GM19043 (cell line): ENCODE data around the gene MBP.
"Not testable (repeated sequence)": the region's sequence is repeated elsewhere in the genome, so short reads cannot be mapped to it uniquely, and the experiment has no call there.

Source experiments
- ATAC-seq: cut with Tn5 transposase; IDR thresholded peaks from one replicate; pipeline ENCODE4 v1.9.1; 2021; ENCODE audit warnings: low read depth; ENCODE audit not compliant: unreplicated experiment

The MBP gene

DNA sequence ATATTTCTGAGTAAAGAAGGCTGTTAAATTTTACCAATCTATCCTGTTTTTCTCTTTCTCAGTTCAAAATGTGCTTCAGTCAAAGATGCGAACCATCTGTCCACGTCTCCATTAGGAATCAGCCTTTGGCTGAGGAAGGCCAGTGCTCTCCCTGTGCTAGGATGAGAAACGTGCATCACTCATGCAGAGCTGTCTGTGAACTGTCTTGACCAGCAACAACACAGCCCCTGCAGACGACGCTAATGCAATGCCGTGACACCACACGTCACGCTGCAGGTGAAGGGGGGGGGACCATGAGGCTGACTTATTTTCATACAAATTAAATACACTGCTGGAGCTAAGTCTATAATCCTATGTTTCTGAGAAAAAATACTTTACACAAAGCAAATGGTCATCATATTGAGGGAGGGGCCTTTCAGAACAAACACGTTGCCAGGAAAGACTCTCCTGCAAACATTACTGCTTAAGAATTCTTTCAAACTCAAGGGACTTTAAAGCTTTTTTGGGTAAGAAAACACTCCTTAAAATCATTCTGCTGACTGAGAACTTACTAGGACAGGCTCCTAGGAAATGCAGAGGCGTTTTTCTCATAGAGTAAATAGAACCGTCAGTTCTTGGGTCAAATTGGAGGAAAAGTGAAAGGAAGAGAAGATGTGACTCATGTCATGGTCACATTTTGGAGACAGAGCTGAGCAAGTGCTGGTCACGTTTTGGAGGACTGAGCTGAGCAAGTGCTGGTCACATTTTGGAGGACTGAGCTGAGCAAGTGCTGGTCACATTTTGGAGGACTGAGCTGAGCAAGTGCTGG is 97.0 kb downstream of the MBP start:
- ATAC-seq, result no peak

DNA sequence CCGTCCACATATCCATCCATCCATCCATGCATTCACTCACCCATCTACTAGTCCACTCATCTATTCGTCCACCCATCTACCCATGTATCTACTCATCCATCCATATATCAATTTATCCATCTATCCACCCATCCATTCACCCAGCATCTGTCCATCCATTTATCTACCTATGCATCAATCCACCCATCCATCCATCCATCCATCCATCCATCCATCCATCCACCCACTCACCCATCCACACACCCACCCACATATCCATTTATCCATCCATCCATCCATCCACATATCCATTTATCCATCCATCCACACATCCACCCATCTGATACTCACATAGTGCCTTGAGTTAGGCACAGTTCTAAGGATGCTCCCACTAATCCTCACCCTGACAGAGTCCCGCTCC is 99.0 kb downstream of the MBP start:
- ATAC-seq, result no peak

DNA sequence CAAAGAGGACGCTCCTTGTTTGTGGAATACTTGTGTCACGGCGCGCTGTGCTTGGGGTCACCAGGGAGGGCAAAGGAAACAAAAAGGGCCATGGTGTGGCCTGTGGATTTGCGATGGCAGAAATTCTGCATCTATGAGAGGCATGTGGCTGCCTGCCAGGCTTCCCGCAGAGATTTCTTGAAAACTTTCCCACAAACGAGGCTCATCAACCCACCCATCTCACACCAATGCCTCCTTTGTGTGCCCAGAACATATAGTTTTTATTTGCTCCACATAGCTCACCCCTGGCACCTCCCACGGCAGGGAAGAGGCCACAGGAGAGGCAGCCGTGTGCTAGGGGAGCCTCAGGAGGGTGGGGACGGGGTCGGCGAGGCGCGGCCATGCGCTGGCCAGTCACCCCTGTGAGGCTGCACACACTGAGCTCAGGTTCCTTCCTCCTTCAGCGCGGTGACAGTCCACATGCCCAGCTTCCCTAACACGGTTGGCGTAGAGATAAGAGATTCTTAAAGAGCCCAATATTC is 100.3 kb downstream of the MBP start:
- ATAC-seq, result no peak

DNA sequence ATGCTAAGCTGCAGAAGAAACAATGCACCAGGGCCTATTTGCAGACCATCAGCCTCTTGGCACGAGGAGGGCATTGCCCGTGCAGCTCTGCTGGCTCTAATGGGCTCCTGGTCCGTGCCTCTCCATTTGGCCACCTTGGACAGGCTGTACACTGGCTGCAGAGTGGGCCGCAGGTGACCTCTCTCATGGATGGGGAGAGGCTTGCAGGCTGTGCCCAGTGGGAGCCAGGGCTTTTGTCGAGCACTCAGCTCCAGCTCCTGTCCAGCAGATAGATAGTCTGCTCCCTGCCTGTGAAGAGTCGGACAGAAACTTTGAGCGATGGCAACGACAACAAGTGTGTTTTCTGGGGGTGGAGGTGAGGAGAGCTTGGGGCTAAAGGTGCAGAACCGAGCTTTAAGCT is 100.9 kb downstream of the MBP start:
- no peak for ATAC-seq

DNA sequence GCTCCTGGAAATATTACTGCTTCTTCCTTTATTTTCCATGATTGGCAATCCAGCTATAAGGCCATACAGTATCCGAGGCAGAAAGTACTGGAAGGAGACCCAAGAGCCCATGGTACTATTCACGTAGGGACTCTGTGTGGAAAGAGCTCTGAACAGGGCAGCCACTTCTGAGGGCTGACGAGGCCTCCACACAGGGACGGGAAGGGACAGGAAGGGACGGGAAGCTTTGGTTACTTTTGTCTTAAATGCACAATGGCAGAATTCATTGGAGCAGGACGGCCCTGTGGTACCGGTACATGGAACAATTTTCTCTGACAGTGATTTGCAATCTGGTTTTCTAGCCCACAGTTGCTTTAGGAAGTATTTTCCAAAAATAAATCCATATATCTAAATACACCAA is 102.4 kb downstream of the MBP start:
- no peak for ATAC-seq

DNA sequence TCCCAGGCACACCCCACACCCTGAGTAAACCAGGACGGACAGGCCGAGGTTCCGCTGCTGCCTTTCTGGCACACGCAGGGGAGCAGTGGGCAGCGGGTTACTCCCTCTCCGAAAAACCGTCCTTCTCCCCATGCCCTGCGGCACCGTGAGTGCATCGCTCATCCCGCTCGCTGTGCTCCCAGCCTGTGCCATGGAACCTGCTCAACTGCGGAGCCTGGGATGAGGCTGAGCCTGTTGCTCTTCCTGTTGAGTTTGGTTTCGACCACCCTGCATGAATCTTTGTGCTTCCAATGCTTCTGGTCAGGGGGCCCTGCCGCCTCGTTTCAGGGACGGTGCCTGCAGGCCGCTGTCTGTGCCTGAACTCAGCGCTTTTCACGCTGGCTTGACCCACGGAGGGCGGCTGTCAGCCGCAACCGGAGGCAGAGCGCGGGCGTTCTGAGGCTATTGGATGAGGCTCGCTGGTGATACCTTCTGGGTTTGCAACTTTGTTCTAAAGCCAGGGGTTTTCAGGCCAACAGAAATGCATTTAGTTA is 106.7 kb downstream of the MBP start:
- no peak for ATAC-seq

DNA sequence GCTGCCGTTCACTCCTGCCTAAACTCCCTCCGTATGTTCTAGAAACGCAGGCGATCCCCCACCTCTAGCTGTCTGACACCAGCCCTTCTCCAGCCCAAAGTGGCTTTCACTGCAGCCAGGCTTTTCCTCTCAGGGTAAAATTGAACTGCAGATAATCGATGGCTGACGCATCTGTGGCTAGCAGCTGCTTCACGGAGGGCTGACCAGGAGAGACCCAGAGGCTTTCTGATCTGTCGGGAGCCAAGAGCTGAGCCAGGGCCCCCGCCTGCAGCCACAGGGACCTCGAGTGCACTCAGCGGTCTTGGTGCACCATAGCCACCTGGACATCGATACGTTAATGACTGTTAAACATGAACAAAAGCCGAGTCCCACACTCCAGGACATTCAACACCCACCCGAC is 107.5 kb downstream of the MBP start:
- no peak for ATAC-seq

DNA sequence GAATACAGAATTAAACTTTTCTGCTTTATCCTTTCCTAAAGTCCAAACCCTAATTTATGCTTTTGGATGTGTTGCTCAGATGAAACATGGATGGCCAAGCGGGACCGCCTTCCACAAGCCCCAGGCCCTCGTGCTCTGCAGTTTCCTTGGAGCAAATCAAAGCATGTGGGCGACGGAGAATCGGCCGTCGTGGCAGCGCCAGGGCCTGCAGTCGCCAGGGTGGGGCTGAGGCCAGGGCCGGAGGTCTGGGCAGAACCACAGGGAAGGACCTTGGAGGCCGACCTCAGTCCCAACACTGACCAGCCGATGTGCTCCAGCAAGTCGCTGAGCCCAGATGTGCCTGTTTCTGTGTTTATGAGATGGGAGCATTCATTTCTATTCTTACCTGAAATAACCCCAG is 108.1 kb downstream of the MBP start:
- no peak for ATAC-seq

DNA sequence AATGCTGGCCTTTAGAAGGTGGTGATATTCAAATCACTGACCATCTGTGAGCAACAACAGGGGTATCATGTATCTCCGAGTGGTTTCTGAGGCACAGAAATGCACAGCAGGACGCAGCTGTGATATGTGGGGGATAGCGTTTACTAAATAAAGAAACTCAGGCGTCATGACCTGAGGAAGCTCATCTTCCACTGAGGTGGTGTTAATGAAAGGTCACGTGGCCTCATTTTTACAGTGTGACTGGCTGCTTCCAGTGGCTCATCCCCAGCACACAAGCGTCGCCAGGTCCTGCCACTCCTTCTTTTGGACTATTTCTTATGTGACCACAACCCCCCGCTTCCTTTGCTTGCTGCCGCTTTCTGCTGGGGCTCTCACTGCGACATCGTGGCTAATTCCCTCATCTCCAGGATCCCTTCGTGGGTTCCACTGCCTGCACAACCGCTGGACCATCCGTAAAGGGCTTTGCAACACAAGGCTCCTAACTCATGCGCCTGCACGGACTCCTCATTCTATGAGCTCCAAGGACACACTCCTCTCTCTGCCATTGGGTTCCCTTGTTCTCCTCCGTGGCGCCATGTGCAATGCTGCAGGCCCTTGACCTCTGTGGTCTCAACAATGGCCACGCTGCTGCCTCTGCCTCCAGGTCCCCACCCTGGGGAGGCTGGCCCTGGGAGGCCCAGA is 109.3 kb downstream of the MBP start:
- no peak for ATAC-seq

DNA sequence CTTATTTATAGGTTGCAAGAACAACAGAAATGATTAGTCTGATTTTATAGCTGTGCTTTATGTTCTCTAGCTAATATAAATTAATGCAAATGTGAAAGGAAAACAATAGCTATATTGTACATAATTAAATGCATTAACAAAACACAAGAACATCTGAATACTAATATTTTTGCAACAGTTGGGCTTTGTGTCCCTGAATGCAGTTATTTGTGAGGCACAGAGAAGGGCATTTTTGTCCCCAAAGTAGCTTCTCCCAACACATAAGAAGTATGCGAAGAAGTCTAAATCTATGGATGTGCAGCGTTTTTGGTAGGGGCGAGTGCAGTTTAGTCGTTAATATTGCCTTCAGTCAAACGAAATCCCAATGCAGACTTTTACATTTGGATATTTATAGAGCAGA is 110.0 kb downstream of the MBP start:
- no peak for ATAC-seq

DNA sequence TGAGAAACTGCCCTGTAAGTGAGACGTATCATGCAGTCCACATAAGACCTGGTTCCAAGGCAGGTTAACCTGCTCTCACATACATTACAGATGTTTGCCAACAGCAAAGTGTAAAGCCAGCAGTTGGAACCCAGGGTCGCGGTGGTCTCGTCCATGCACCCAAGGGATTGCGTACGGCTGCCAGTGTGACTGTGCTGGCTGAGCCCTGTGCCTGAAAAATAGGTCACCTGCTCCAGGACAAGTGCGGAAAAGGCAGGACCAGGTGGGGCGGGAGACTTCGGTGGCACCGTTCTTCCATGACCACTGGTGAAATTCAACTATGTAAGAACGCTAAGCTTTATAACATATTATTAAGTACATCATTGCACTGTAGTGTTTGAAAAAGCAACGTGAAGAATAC is 110.5 kb downstream of the MBP start:
- no peak for ATAC-seq

DNA sequence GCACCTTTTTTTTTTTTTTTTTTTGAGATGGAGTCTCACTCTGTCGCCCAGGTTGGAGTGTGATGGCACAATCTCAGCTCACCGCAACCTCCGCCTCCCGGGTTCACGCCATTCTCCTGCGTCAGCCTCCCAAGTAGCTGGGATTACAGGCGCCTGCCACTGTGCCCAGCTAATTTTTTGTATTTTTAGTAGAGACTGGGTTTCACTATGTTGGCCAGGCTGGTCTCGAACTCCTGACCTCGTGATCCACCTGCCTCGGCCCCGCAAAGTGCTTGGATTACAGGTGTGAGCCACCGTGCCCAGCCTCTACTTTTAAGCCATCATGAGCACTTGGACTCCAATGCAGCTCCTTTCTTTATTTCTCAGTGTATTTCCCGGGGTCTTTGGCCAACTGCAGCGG is 111.1 kb downstream of the MBP start:
- not testable (repeated sequence) for ATAC-seq

DNA sequence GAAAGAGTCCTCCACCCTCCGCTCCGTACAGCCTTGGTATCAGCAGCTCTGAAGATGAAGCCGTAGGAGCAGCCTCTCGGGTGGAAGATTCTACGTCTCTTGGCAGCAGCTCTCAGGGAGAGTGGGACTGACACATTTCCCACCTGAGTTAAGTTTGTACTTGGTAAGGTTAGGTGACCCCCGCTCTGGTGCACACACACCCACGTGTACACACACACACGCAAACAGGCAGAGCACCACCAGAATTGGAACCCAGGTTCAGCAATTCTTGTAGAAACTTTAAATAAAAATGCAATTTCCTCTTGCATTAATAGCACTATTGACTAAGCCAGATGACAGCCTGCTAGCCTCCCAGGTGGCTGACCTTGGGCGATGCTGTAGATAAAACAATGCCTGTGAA is 111.5 kb downstream of the MBP start:
- no peak for ATAC-seq

DNA sequence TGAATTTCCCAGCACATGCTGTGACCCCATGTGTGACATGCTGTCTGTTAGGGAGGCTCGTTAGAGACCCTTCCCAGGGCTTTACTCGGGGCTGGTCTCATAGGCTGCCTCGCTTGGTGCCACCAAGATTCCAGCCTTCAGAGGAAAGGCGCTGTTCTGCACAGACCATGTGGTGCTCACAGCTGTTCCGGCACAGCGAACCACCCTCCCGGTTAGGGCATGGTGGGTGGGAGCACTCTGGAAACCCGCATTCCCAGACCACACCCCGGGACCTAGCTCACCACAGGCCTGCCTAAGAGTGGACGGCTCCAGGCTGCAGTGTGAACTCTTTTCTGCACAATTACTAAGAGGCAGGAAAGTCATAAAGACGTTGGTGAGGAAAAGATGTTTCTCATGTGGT is 112.0 kb downstream of the MBP start:
- ATAC-seq, result no peak

DNA sequence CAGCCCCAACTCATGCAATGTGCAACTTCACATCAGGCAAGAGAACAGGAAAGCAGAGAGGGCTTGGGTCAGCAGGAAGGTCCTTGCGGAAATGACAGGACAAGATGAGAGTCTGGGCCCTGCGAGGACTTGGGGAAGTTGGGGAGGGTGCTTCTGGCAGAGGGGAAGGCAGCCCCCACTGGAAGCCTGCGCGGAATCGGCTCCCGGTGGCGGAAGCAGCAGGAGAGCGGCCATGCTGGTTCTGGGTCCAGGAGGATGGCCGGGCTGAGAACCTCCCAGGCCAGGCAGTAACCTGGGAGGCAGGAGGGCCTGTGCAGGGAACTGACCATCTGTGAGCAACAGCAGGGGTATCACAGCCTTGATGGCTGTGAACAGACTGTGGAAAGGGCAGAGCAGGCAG is 112.9 kb downstream of the MBP start:
- no peak for ATAC-seq

DNA sequence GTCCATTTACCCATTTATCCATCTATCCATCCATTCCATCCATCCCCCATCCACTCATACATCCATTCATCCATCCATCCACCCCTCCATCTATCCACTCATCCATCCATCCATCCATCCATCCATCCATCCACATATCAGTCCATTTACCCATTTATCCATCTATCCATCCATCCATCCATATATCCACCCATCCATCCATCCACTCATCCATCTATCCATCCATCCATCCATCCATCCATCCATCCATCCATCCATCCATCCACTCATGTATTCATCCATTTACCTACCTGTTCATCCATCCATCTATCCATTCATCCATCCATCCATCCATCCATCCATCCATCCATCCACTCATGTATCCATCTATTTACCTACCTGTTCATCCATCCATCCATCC is 113.9 kb downstream of the MBP start:
- ATAC-seq, result not testable (repeated sequence)

DNA sequence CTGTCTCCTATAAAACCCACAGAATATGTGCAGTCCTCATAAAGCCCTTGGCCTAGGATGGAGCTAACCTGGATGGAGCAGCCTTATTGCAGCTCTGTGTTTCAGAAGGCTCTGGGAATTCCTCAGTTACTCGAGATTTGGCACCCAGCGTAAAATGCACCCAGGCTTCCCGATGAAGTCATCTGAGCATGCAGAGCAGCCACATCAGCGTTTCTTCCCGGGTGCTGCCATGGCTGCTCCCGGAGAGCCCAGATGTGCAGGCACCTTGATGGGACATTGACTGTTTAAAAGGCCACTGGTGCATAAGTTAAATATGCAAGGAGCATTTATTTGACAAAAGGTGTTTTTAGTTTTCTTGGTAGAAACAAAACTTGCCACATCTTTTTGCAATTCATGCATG is 115.2 kb downstream of the MBP start:
- ATAC-seq, result no peak

DNA sequence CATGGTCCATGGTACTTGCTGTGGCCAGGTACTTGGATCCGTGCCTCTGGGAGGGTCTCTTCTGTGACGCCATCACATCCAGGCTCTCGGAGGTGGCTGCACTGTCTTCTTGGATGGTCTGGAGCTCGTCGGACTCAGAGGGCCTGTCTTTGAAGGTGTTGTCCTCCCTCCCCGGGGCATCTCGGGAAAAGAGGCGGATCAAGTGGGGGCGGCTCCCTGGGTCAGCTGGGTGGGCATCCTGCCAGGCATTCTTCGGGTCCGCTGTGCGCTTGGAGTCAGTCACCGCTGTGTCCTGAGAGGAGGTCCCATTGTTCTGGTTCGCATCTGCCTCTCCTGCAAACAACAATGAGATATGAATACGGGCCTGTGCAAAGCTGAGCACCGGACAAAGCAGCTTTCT is 115.6 kb downstream of the MBP start:
- no peak for ATAC-seq

DNA sequence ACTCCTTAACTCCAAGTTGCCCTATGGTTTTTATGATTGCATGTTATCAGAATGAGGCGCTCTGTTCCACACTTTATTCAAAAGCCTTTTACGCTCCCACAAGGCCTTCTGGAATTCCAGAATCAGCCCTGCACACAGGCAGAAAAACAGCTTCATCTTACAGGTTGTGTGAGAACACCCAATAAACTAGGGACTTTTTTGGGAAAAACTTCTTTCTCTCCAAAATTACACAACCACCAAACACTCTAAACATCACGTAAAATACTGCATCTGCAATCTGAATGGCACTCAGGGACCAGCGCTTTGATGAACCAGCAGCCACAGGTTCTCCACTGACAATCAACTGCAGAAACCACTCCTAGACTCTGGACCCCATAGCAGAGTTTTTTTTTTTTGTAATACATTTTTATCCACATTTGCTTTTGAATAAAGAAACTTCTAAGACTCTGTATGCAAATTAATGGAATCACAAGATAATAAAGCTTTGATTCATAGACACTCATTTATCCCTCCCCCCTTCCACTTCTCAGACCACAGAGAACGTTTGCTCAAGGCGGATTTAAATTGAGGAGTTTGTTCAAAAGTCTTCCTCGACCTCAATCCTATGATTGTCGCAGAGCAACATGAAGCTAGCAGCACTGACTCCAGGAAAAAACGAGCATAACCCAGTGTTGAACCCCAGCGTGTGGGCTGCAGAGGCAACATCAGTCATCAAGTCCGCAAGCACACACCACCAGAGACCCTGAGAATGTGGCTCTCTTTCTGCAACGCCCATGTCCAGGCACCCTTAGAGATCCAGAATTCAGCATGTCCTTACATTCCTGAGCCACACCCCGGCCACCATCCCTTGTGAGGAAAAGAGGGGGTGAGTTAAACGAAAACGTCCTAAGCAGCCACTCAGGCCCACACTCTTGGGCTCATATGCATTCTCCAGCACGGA is 116.5 kb downstream of the MBP start:
- no peak for ATAC-seq

DNA sequence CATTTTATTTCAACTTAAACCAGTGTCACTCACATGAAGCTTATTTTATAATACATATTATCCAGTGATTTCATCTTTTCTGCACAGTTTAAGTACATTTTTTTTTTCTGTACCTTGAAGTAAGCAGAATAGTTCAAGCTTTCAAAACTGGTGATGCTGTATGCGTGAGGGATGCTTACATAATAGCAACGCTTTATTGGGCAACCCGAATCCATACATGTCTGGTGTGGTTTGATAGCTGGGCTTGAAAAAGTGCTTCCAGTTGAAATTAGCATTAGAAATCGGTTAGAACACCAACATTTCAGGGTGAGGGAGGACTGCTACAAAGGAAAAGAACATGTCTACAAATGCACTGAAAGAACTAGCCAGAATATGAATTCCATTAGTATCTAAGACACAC is 117.4 kb downstream of the MBP start:
- ATAC-seq, result no peak

DNA sequence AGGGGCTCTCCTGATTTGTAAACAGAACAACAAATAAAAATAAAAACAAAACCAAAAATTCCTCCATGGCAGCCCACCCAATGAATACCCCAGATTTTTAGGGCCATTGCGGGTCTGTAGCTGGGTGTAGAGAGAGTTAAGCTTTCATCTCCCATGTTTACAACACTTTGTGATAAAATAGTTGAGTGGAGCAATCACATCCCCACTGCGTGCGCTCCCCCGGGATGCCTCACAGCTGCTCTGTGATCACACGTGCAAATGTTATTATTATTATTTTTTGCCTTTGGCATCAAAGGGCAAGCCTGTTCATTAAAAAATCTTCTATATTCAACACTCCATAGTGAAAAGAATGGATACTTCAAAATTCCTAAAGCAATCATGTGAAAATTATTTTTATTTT is 118.0 kb downstream of the MBP start:
- no peak for ATAC-seq
